Activated CD4-positive, alpha-beta T cell treated with anti-CD3 and anti-CD28 coated beads, Interleukin-2, amount 50 U/mL, for 1 hour (primary cell): ENCODE measurements around the gene PCDH1.

Experiments used
- DNase-seq: peaks from one replicate; pipeline ENCODE4 v3.0.0-alpha.2; 2020

The PCDH1 gene

GRCh38 chr5:141806626-141807025, 71.6 kb downstream of the PCDH1 start:
- no peak for DNase-seq

GRCh38 chr5:141805874-141806595, 72.2 kb downstream of the PCDH1 start:
- no peak for DNase-seq

GRCh38 chr5:141804475-141804874, 73.7 kb downstream of the PCDH1 start:
- no peak for DNase-seq
